Neural cell (in vitro differentiated cells): Measurements from ENCODE around the gene UFD1. TPM values are rescaled to one million over a fixed set of nuclear protein-coding genes. Genes with fewer than 3 reads are reported as not detected.

Experiments used
- H2AFZ ChIP-seq: fragments of 200-600, 300-800 bp; sonication (generic), shearing (Covaris generic); 2 replicates; pipeline ENCODE4 v1.6.0; 2014; ENCODE audit warnings: low read depth, mild to moderate bottlenecking, antibody characterized with exemption, low read length, moderate library complexity
- H3F3A ChIP-seq: fragments of 200-600 bp; shearing (Covaris generic); 2 replicates; pipeline ENCODE4 v1.6.1; 2016; ENCODE audit warnings: mild to moderate bottlenecking, moderate library complexity, mixed read lengths, antibody characterized with exemption, low read length; ENCODE audit not compliant: insufficient read depth, poor library complexity, severe bottlenecking
- H3K27ac ChIP-seq: fragments of 200-600, 300-800 bp; sonication (generic), shearing (Covaris generic); 2 replicates; pipeline ENCODE4 v1.5.1; 2014; ENCODE audit warnings: mild to moderate bottlenecking, low read length, moderate library complexity
- H3K27me3 ChIP-seq: fragments of 300-800, 200-600 bp; sonication (generic), shearing (Covaris generic); 2 replicates; pipeline ENCODE4 v1.6.0; 2014; ENCODE audit warnings: mild to moderate bottlenecking, low read depth, low read length, moderate library complexity; ENCODE audit not compliant: insufficient read depth
- H3K36me3 ChIP-seq: fragments of 300-800, 200-600 bp; sonication (generic), shearing (Covaris generic); 2 replicates; pipeline ENCODE4 v1.5.1; 2014; ENCODE audit warnings: mild to moderate bottlenecking, antibody characterized with exemption, low read length, moderate library complexity; ENCODE audit not compliant: insufficient read depth
- H3K4me2 ChIP-seq: fragments of 300-800, 200-600 bp; sonication (generic), shearing (Covaris generic); 2 replicates; pipeline ENCODE4 v1.6.0; 2014; ENCODE audit warnings: mild to moderate bottlenecking, low read length
- H3K4me3 ChIP-seq: fragments of 300-800, 200-600 bp; sonication (generic), shearing (Covaris generic); 2 replicates; pipeline ENCODE4 v1.5.1; 2014; ENCODE audit warnings: mild to moderate bottlenecking, low read length, moderate library complexity
- H3K79me2 ChIP-seq: fragments of 200-600 bp; shearing (Covaris generic); replicated peaks from 2 replicates; pipeline ENCODE4 v1.6.0; 2014; ENCODE audit warnings: mild to moderate bottlenecking, low read length, moderate library complexity; ENCODE audit not compliant: insufficient read depth
- H3K9ac ChIP-seq: fragments of 300-800, 200-600 bp; sonication (generic), shearing (Covaris generic); 2 replicates; pipeline ENCODE4 v1.6.1; 2016; ENCODE audit warnings: mild to moderate bottlenecking, low read length, mixed read lengths
- H3K9me2 ChIP-seq: fragments of 200-600 bp; shearing (Covaris generic); 2 replicates; pipeline ENCODE4 v1.6.1; 2016; ENCODE audit warnings: mild to moderate bottlenecking, low read length, mixed read lengths; ENCODE audit not compliant: insufficient read depth
- H3K9me3 ChIP-seq: fragments of 200-600, 300-800 bp; sonication (generic), shearing (Covaris generic); 2 replicates; pipeline ENCODE4 v1.6.1; 2016; ENCODE audit warnings: mild to moderate bottlenecking, mixed run types, low read length, moderate library complexity, mixed read lengths
- H4K20me1 ChIP-seq: fragments of 200-600 bp; shearing (Covaris generic); 2 replicates; pipeline ENCODE4 v1.6.1; 2016; ENCODE audit warnings: mild to moderate bottlenecking, mixed run types; ENCODE audit not compliant: insufficient read depth
- EP300 ChIP-seq: fragments of 450-650 bp; conservative IDR thresholded peaks from 2 replicates; pipeline ENCODE4 v1.6.1; 2014; ENCODE audit warnings: antibody characterized with exemption, mild to moderate bottlenecking, moderate library complexity; ENCODE audit not compliant: poor library complexity, severe bottlenecking
- EZH2 ChIP-seq: fragments of 200-600, 300-800 bp; shearing (Covaris generic), sonication (generic); IDR thresholded peaks from 2 replicates; pipeline ENCODE4 v1.6.1; 2014; ENCODE audit warnings: antibody characterized with exemption, low read length, borderline replicate concordance, mild to moderate bottlenecking; ENCODE audit not compliant: insufficient read depth, poor library complexity, severe bottlenecking
- MXI1 ChIP-seq: fragments of 450-650 bp; conservative IDR thresholded peaks from 2 replicates; pipeline ENCODE4 v1.6.1; 2014; ENCODE audit warnings: antibody characterized with exemption, mild to moderate bottlenecking; ENCODE audit not compliant: poor library complexity, severe bottlenecking
- POLR2AphosphoS5 ChIP-seq: IDR thresholded peaks from 2 replicates; pipeline ENCODE4 v1.6.1; 2012
- RAD21 ChIP-seq: fragments of 450-650 bp; conservative IDR thresholded peaks from 2 replicates; pipeline ENCODE4 v1.6.1; 2014; ENCODE audit warnings: antibody characterized with exemption, mild to moderate bottlenecking, moderate library complexity
- REST ChIP-seq: IDR thresholded peaks from 2 replicates; pipeline ENCODE4 v1.6.1; 2012; ENCODE audit warnings: borderline replicate concordance
- SMC3 ChIP-seq: fragments of 450-650 bp; conservative IDR thresholded peaks from 2 replicates; pipeline ENCODE4 v1.6.1; 2014; ENCODE audit warnings: antibody characterized with exemption, mild to moderate bottlenecking, moderate library complexity; ENCODE audit not compliant: poor library complexity
- TAF1 ChIP-seq: IDR thresholded peaks from 2 replicates; pipeline ENCODE4 v1.6.1; 2012; ENCODE audit warnings: low read depth
- polyA plus RNA-seq: library from polyadenylated mRNA; depleted of rRNA; stranded (reverse); fragments of >200 nt; gene quantifications from 2 replicates; pipeline ENCODE4 v1.2.3, GENCODE V29; 2014

UFD1 gene
- polyA plus RNA-seq, 1 donor from 2014 or later = 56.9 TPM

GRCh38 chr22:19518635-19519034 is 39.6 kb upstream of the UFD1 start:
- Histone ChIP-seq H3K9me2 (no peaks in the 10 kb centered on the region), H3F3A (no peaks in the 10 kb centered on the region), H3K79me2 (no peaks in the 10 kb centered on the region), H3K9me3 (no peaks in the 10 kb centered on the region), H3K9ac (no peak overlapping the region), H2AFZ (no peak overlapping the region), H4K20me1 (no peaks in the 10 kb centered on the region), H3K27me3 (peaks cover 20% of the 10 kb centered on the region), H3K27ac (no peak overlapping the region), H3K36me3 (no peaks in the 10 kb centered on the region), H3K4me3 (no peak overlapping the region), H3K4me2 (no peak overlapping the region)
- TF ChIP-seq RAD21 (no peak), POLR2AphosphoS5 (no peak)

GRCh38 chr22:19517919-19518611 is 39.1 kb upstream of the UFD1 start:
- H3F3A ChIP-seq = no peaks in the 10 kb centered on the region
- no peaks in the 10 kb centered on the region for H3K36me3 ChIP-seq
- H3K9me3 ChIP-seq = no peaks in the 10 kb centered on the region
- H3K79me2 ChIP-seq = no peaks in the 10 kb centered on the region
- no peak overlapping the region for H2AFZ ChIP-seq
- H3K27me3 ChIP-seq = peaks cover 15% of the 10 kb centered on the region
- H3K9ac ChIP-seq = no peak overlapping the region
- H3K4me3 ChIP-seq = no peak overlapping the region
- TF ChIP-seq EP300 = no peak
- no peak for TF ChIP-seq TAF1
- no peak for TF ChIP-seq POLR2AphosphoS5
- TF ChIP-seq MXI1 = no peak
- TF ChIP-seq REST = no peak
- no peak for TF ChIP-seq EZH2
- TF ChIP-seq RAD21 = no peak
- TF ChIP-seq SMC3 = no peak
- no peaks in the 10 kb centered on the region for H3K9me2 ChIP-seq
- H3K27ac ChIP-seq = no peak overlapping the region
- no peak overlapping the region for H3K4me2 ChIP-seq
- no peaks in the 10 kb centered on the region for H4K20me1 ChIP-seq

GRCh38 chr22:19517171-19517500 is 38.1 kb upstream of the UFD1 start:
- Histone ChIP-seq H3K9ac (no peak overlapping the region), H3K79me2 (no peaks in the 10 kb centered on the region), H3K36me3 (no peaks in the 10 kb centered on the region), H3K4me2 (no peak overlapping the region), H3K9me3 (no peaks in the 10 kb centered on the region), H2AFZ (no peak overlapping the region), H3F3A (no peaks in the 10 kb centered on the region), H3K27me3 (peaks cover 5% of the 10 kb centered on the region), H4K20me1 (no peaks in the 10 kb centered on the region), H3K27ac (no peak overlapping the region), H3K9me2 (no peaks in the 10 kb centered on the region), H3K4me3 (no peak overlapping the region)
- no peak for TF ChIP-seq RAD21
